NCI-H524 (cell line): ENCODE measurements around the gene AVL9.
"Not testable (repeated sequence)": the region's sequence is repeated elsewhere in the genome, so short reads cannot be mapped to it uniquely, and the experiment has no call there.

Experiments used
- DNase-seq, 2 experiments: peaks; one replicate each; lab custom pipeline; 2025; lab: John Stamatoyannopoulos, UW

Gene AVL9

GRCh38 chr7:32587411-32587948, 92.2 kb downstream of the AVL9 start:
- no peak for DNase-seq

GRCh38 chr7:32588657-32589056, 93.4 kb downstream of the AVL9 start:
- DNase-seq, result no peak

GRCh38 chr7:32591938-32592337, 96.6 kb downstream of the AVL9 start:
- no peak for DNase-seq

GRCh38 chr7:32592701-32593100, 97.4 kb downstream of the AVL9 start:
- DNase-seq, result no peak

- DNase-seq, result no peak
Measured at GRCh38 chr7:32594965-32595490, 99.7 kb downstream of the AVL9 start.

- DNase-seq, result not testable (repeated sequence)
Measured at GRCh38 chr7:32601196-32601595, 105.9 kb downstream of the AVL9 start.

GRCh38 chr7:32602470-32602869, 107.2 kb downstream of the AVL9 start:
- no peak for DNase-seq

DNA sequence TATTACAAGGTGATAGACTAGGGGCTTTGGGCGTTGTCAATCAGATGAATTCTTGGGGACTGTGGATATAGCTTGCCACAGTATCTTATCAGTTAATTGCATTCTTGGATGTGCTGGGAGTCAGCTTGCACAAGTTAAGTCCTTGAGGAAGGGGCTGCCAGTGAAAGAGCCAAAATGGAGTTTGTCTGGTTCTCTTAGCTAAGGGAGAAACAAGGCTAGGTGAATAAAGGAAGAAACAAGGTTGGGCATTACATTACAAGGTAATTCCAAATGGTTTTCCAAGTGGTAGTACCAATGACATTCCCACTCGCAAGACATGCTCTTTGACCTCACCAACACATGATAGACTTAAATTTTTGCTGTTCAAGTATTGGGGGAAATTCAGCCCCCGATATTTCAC, 108.2 kb downstream of the AVL9 start:
- DNase-seq, result not testable (repeated sequence)

DNA sequence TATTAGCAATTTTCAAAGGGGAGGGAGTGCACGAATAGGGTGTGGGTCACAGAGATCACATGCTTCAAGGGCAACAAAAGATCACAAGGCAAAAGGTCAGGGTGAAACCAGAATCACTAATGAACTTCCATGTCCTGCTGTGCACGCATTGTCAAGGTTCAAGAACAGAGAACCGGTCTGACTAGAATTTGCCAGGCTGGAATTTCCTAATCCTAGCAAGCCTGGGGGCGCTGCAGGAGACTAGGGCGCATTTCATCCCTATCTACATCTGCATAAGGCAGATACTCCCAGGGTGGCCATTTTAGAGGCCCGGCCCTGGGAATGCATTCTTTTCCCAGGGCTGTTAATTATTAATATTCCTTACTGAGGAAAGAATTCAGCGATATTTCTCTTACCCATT, 108.8 kb downstream of the AVL9 start:
- not testable (repeated sequence) for DNase-seq

GRCh38 chr7:32605032-32605431, 109.7 kb downstream of the AVL9 start:
- DNase-seq, result no peak

GRCh38 chr7:32609463-32609862, 114.2 kb downstream of the AVL9 start:
- DNase-seq, result no peak

DNA sequence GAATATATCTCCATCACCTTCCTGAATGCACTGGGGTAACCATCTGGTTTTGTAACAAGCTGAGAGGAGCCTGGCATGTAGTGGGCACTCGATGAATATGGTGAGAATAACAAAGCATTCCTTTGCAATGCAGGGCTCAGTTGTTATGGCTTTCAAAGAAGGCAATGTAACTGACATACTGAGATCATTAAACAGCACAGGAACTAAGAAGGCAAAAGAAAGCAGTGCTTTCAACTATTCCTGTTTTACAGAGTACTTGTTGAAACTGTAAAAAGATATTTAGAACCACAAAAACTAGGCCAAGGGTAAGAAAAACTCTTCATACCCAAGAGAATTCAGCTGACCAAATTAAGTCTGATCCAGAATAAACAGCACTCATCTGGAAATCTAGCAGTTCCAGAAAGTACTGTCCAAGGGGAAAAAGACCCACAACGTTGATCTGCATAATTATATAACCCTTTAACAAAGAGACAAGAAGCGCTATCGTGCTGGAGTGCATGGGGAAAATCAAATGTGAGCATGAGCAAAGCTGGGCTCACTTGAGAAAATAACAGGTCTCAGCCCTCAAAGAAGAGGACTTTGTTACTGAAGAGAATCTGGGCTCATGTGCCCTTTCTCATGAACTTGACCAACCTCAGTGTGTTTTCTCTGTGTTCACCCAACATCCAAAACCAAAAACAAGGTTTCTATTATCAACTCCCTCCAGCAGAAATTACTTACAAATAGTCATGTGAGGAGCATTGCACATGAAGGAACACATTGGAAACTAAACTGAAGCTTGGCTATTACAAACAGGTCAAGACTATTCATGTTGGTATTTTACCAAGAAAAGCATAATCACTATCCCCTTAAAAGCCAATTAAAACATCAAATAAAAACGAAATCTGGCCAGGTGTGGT, 116.2 kb downstream of the AVL9 start:
- DNase-seq, result no peak

GRCh38 chr7:32616625-32617024, 121.3 kb downstream of the AVL9 start:
- DNase-seq, result no peak

DNA sequence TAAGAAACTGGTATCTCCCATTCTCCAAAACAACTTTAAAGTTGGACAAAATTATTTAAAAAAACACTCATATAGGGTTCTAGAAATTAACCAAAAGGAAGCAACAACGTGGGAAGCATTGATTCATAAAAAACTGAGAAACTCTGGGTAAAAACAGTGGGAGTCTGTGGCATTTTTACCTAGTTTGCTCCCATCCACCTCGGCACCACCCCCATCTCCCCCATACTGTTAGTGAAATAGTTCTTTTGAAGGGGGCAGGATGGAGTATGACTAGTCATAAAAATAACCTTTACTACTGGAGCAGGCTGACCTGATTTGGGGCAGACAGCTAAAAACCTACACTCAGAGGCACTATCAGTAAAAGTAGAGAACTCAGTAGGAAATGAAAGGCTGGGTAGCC, 123.2 kb downstream of the AVL9 start:
- no peak for DNase-seq

DNA sequence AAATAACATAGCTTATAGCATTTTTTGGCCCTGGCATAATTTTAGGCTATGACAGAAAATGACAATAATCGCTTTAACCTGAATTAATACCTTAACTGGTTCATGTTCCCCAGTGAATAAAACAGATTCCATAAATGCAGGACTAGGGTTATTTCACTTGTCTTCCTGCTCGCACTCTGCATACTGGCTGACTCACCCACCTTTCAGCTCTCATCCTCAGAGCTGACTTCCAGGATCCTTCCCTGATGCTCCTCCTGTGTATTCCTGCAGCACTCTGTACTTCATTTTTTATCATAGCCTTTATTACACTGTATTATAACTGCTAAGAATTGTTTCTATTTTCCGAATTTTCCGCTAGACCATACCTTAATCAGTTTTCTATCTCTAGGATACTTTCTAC, 123.7 kb downstream of the AVL9 start:
- DNase-seq, result no peak

GRCh38 chr7:32619416-32619815, 124.1 kb downstream of the AVL9 start:
- not testable (repeated sequence) for DNase-seq

DNA sequence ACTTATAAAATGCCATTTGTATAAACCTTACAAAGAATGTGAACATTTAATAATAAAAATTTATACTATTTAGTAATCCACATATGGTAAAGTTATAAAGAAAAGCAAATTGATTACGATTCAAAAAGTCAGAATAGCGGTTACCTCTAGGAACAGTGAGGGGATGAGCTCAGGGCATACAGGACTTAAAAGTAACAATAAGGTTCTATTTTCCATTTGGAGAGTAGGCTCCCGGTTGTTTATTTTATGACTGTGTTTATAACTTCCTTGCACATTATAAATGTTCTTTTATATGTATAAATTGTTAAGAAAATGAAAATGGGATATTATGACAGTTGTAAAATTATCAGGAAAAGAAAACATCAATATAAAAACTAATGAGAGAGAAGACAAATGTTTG, 135.7 kb downstream of the AVL9 start:
- no peak for DNase-seq

DNA sequence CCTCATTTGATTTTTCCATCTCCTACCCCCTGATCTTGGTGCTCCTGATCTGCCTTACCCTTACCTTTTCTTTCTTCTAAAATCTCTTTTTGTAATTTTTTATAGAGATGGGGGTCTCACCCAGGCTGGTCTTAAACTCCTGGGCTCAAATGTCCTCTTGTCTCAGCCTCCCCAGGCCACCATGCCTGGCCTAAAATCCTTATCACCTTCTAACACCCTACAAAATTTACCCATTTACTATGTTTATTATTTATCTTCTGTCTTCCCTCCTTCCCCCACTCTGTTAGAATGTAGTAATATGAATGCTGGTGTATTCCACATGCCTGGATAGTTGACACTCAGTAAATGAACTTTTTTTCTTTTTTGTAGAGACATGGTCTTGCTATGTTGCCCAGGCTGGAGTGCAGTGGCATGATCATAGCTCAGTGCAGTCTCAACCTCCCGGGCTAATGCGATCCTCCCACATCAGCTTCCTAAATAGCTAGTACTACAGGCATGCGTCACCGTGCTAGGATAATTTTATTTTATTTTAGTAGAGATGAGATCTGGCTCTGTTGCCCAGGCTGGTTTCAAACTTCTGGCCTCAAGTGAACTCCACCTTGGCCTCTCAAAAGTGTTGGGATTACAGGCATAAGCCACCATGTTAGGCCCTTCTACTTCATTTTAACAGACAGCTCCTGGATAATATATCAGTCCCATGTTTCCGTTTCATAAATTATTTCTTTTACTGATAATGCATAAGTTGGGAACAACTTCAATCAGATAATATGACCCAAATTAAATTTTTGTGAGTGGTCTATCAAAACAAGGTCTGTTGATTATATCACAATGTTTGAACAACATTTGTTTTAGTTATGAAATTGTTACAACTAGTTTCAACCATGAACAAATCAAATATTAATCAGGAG, 136.6 kb downstream of the AVL9 start:
- DNase-seq, result not testable (repeated sequence)

- not testable (repeated sequence) for DNase-seq
Measured at GRCh38 chr7:32633446-32633845, 138.2 kb downstream of the AVL9 start.

DNA sequence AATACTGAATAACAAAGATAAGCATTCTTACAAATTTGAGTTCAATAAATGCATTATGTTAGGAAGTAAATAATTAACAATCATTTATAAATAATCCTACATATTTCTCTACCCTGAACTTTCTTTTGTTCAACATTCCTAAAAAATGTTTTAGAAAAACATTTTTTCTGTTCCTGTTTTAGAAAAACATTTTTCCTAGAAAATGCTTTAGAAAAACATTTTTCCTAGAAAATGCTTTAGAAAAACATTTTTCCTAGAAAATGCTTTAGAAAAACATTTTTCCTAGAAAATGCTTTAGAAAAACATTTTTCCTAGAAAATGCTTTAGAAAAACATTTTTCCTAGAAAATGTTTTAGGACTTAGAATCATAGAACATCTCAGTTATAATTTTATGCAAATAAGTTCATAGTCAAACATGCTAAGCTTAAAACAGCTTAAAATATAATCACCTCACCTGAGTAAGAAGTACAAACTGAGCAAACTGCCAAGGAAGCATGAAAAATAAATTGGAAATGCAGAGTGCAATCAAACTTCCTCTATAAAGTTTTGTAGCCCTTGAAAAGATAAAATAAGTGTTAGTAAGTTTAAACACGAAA, 139.6 kb downstream of the AVL9 start:
- DNase-seq, result not testable (repeated sequence)

DNA sequence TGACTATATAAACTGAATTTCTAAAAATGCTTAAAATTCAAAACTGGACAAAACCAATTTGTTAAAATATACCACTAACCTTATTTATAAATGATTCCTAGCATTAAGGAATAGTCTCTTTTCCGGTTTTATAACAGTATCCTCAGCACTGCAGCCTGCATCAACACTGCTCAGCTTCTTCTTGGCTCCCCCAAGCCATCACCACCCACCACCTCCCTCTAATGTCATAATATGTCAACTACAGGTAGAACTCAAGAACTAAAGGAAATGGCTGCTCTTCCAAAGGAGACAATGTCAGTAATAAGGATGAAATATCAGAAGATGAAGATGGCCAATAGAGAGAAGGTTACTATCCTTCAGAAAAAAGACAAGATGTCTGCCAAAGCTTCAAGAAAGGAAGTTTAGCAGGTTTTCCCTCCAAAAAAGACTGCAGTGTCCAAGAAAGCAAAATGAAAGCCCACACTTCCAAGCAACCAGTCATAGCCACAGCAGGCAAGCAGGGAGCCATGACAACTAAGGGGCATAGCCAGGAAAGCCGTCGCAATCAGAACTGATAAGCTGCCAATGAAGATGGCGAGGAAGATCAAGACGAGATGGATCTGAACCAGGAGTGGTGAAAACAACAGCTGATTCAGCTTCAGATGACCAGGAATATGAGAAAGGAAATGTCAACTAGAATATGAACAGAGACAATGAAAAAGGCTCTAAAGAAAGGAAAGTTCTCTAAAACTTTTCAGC, 141.6 kb downstream of the AVL9 start:
- not testable (repeated sequence) for DNase-seq
